HUES48 (cell line): Measurements from ENCODE around the gene APBA1.
"Not testable (repeated sequence)": the region's sequence is repeated elsewhere in the genome, so short reads cannot be mapped to it uniquely, and the experiment has no call there.

Experiments
- H3K27ac ChIP-seq: one replicate; pipeline ENCODE4 v1.7.0; 2013; ENCODE audit warnings: low read depth, low read length, inconsistent platforms
- H3K27me3 ChIP-seq: 2 replicates; pipeline ENCODE4 v1.6.1; 2013; ENCODE audit warnings: mild to moderate bottlenecking, low read length; ENCODE audit not compliant: control insufficient read depth, insufficient read depth
- H3K36me3 ChIP-seq: 2 replicates; pipeline ENCODE4 v1.6.1; 2013; ENCODE audit warnings: low read length; ENCODE audit not compliant: control insufficient read depth, insufficient read depth
- H3K4me1 ChIP-seq: 2 replicates; pipeline ENCODE4 v1.6.1; 2013; ENCODE audit warnings: mild to moderate bottlenecking, low read length; ENCODE audit not compliant: control insufficient read depth, insufficient read depth
- H3K4me3 ChIP-seq: 2 replicates; pipeline ENCODE4 v1.5.1; 2013; ENCODE audit warnings: mild to moderate bottlenecking, low read depth, low read length
- H3K9ac ChIP-seq: 2 replicates; pipeline ENCODE4 v1.6.1; 2013; ENCODE audit warnings: mild to moderate bottlenecking, low read depth, low read length, moderate library complexity
- H3K9me3 ChIP-seq: 2 replicates; pipeline ENCODE4 v1.6.1; 2013; ENCODE audit warnings: low read length; ENCODE audit not compliant: control insufficient read depth, insufficient read depth

The APBA1 gene

GRCh38 chr9:69442486-69442885, 229.7 kb downstream of the APBA1 start:
- H3K4me3 ChIP-seq: no peak overlapping the region
- no peaks in the 10 kb centered on the region for H3K4me1 ChIP-seq
- no peaks in the 10 kb centered on the region for H3K36me3 ChIP-seq
- H3K9ac ChIP-seq: no peak overlapping the region
- no peak overlapping the region for H3K27ac ChIP-seq
- H3K27me3 ChIP-seq: no peaks in the 10 kb centered on the region
- no peaks in the 10 kb centered on the region for H3K9me3 ChIP-seq

GRCh38 chr9:69440254-69440955, 231.8 kb downstream of the APBA1 start:
- H3K36me3 ChIP-seq, H3K27ac ChIP-seq, H3K4me1 ChIP-seq, H3K9me3 ChIP-seq, H3K9ac ChIP-seq, H3K4me3 ChIP-seq, H3K27me3 ChIP-seq: not testable (repeated sequence)

DNA sequence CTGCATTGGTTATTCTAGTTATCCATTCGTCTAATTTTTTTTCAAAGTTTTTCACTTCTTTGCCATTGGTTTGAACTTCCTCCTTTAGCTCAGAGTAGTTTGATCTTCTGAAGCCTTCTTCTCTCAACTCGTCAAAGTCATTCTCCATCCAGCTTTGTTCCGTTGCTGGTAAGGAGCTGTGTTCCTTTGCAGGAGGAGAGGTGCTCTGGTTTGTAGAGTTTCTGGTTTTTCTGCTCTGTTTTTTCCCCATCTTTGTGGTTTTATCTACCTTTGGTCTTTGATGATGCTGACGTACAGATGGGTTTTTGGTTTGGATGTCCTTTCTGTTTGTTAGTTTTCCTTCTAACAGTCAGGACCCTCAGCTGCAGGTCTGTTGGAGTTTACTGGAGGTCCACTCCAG, 232.5 kb downstream of the APBA1 start:
- H3K36me3 ChIP-seq, H3K27me3 ChIP-seq, H3K4me1 ChIP-seq, H3K9ac ChIP-seq, H3K27ac ChIP-seq, H3K9me3 ChIP-seq, H3K4me3 ChIP-seq: not testable (repeated sequence)

DNA sequence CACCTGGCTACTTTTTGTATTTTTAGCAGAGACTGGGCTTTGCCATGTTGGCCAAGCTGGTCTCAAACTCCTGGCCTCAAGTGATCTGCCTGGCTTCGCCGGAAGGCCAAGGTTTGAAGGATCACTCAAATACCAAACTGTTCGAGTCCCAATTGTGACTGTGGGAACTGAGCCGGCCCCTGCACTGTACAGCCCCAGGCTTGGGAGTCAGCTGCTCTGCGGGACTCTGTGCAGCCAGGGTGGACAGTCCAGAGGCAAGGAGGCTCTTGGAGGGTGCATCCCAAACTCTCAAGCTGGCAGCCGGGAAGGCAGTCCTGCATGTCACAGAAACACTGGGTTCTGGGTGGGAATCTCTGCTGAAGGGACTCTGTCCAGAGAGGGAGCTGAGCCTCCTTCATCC, 238.2 kb downstream of the APBA1 start:
- Histone ChIP-seq H3K4me1 (no peaks in the 10 kb centered on the region), H3K27me3 (no peaks in the 10 kb centered on the region), H3K9ac (no peak overlapping the region), H3K36me3 (no peaks in the 10 kb centered on the region), H3K27ac (no peak overlapping the region), H3K9me3 (no peaks in the 10 kb centered on the region), H3K4me3 (no peak overlapping the region)

- H3K9me3 ChIP-seq: no peaks in the 10 kb centered on the region
- H3K4me3 ChIP-seq: no peak overlapping the region
- H3K36me3 ChIP-seq: no peaks in the 10 kb centered on the region
- no peaks in the 10 kb centered on the region for H3K27me3 ChIP-seq
- H3K27ac ChIP-seq: no peak overlapping the region
- no peak overlapping the region for H3K9ac ChIP-seq
- H3K4me1 ChIP-seq: no peaks in the 10 kb centered on the region
Observed at GRCh38 chr9:69433392-69433791, 238.8 kb downstream of the APBA1 start.

DNA sequence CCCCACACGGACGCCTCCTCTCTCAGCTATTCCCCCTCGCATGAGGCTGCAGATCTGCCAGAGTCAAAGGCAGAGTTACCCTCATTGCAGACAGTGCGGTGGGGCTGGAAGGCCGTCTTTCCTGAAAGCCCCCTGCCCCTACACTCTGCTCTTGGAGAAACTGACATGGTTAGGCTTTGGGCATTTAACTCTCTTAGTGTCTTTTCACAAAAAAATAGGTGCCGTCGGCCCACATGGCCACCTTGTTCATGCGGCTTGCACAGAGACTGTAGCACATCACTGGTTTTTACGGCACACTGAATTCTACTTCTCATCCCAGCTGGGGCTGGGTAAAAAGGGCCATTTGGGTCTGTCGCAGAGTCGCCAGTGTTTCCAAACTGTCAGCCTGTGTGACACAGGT, 239.5 kb downstream of the APBA1 start:
- Histone ChIP-seq H3K36me3 (no peaks in the 10 kb centered on the region), H3K27ac (no peak overlapping the region), H3K27me3 (no peaks in the 10 kb centered on the region)

DNA sequence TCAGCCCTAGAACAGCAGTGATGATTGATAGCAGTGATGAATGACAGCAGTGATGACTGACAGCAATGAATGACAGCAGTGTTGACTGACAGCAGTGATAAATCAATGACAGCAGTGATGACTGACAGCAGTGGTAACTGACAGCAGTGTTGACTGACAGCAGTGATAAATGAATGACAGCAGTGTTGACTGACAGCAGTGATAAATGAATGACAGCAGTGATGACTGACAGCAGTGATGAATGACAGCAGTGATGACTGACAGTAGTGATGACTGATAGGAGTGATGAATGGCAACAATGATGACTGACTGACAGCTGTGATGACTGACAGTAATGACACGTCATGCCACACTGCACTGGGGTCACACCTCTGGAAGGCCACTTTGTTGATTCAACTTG, 240.4 kb downstream of the APBA1 start:
- Histone ChIP-seq H3K36me3 (no peaks in the 10 kb centered on the region), H3K4me1 (no peaks in the 10 kb centered on the region), H3K9me3 (no peaks in the 10 kb centered on the region), H3K27me3 (no peaks in the 10 kb centered on the region), H3K9ac (no peak overlapping the region), H3K4me3 (no peak overlapping the region), H3K27ac (no peak overlapping the region)

More for the DNA sequence above, 239.5 kb downstream of the APBA1 start:
- no peaks in the 10 kb centered on the region for H3K9me3 ChIP-seq
- no peak overlapping the region for H3K9ac ChIP-seq
- H3K4me3 ChIP-seq: no peak overlapping the region
- no peaks in the 10 kb centered on the region for H3K4me1 ChIP-seq

GRCh38 chr9:69431203-69431602, 241.0 kb downstream of the APBA1 start:
- Histone ChIP-seq H3K27ac (no peak overlapping the region), H3K4me3 (no peak overlapping the region), H3K36me3 (no peaks in the 10 kb centered on the region), H3K4me1 (no peaks in the 10 kb centered on the region), H3K27me3 (no peaks in the 10 kb centered on the region), H3K9me3 (no peaks in the 10 kb centered on the region), H3K9ac (no peak overlapping the region)

DNA sequence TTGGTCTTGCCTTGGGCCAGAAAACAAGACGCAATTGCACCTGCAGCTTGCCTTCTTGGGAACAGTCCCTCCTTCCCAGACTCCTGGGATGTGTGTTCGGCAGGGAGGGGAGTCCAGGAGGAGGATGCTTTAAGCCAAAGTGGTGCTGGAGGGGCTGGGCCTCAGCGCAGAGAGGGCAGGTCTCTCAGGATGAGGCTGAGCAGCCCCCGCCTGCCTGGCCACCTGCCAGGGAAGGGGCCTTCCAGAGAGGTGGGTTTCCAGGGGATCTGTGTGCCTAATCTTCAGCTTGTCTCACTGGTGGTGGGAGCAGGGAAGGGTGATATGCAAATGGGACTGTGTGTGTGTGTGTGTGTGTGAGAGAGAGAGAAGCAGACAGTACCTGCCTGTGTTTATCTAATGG, 242.0 kb downstream of the APBA1 start:
- Histone ChIP-seq H3K4me3 (no peak overlapping the region), H3K27me3 (no peaks in the 10 kb centered on the region), H3K9me3 (no peaks in the 10 kb centered on the region), H3K4me1 (no peaks in the 10 kb centered on the region), H3K36me3 (no peaks in the 10 kb centered on the region), H3K9ac (no peak overlapping the region), H3K27ac (no peak overlapping the region)

GRCh38 chr9:69429281-69429680, 242.9 kb downstream of the APBA1 start:
- Histone ChIP-seq H3K36me3 (no peaks in the 10 kb centered on the region), H3K27me3 (no peaks in the 10 kb centered on the region), H3K4me1 (no peaks in the 10 kb centered on the region), H3K4me3 (no peak overlapping the region), H3K9me3 (no peaks in the 10 kb centered on the region), H3K9ac (no peak overlapping the region), H3K27ac (no peak overlapping the region)

- H3K4me3 ChIP-seq: no peak overlapping the region
- H3K27me3 ChIP-seq: no peaks in the 10 kb centered on the region
- H3K4me1 ChIP-seq: no peaks in the 10 kb centered on the region
- H3K9ac ChIP-seq: no peak overlapping the region
- no peaks in the 10 kb centered on the region for H3K9me3 ChIP-seq
- H3K36me3 ChIP-seq: no peaks in the 10 kb centered on the region
- no peak overlapping the region for H3K27ac ChIP-seq
Observed at GRCh38 chr9:69428017-69428785, 244.0 kb downstream of the APBA1 start.
